T-cell (primary cell): ENCODE results near the gene RGS13. TPM values are rescaled to one million over a fixed set of nuclear protein-coding genes. Genes with fewer than 3 reads are reported as not detected.
"Not testable (repeated sequence)": the region's sequence is repeated elsewhere in the genome, so short reads cannot be mapped to it uniquely, and the experiment has no call there.

Experiments used
- ATAC-seq, 4 experiments: fragments of 200-7000 bp in 3 of 4; fragments of 150-1000 bp in 1 of 4; cut with Tn5 transposase; replicated peaks in 1 of 4; 1 replicate in 3 of 4; 2 replicates in 1 of 4; pipeline ENCODE4 v1.10.0; 2021; ENCODE audit warnings: moderate library complexity in 3 of 4, mild to moderate bottlenecking in 2 of 4, moderate number of reproducible peaks in 1 of 4
- CTCF ChIA-PET, 2 donors: fragments of 300-600 bp; sonication (Branson Sonifier 250); formaldehyde crosslinking; loops; one replicate each; lab custom pipeline; 2022; ENCODE audit warnings: antibody characterized with exemption in 2 of 2; lab: Charles Lee
- POLR2A ChIA-PET, 2 donors: fragments of 300-600 bp; sonication (Branson Sonifier 250); formaldehyde crosslinking; loops; one replicate each; lab custom pipeline; 2022; ENCODE audit warnings: antibody characterized with exemption in 2 of 2; lab: Charles Lee
- DNase-seq, 35 experiments: peaks; one replicate each; pipeline versions ENCODE4 v3.0.0 to v3.0.0-alpha.2; 2013 to 2023
- H3K27ac ChIP-seq: one replicate; pipeline ENCODE4 v1.5.1; 2013; ENCODE audit warnings: low read length
- H3K27me3 ChIP-seq, 2 experiments: replicated peaks in 1 of 2; 1 replicate in 1 of 2; 2 replicates in 1 of 2; pipeline versions ENCODE4 v1.6.1 to v1.7.0; 2013; ENCODE audit warnings: low read length in 1 of 2, mixed read lengths in 1 of 2; ENCODE audit not compliant: control insufficient read depth in 2 of 2, insufficient read depth in 2 of 2; ENCODE audit errors: extremely low read depth in 1 of 2
- H3K36me3 ChIP-seq, 2 donors: 1 replicate in 1 of 2; 2 replicates in 1 of 2; pipeline versions ENCODE4 v1.6.1 to v1.7.0; 2013; ENCODE audit warnings: low read length in 1 of 2; ENCODE audit not compliant: control insufficient read depth in 2 of 2, insufficient read depth in 1 of 2; ENCODE audit errors: extremely low read depth in 1 of 2
- H3K4me1 ChIP-seq, 2 experiments: 1 replicate in 1 of 2; 2 replicates in 1 of 2; pipeline versions ENCODE4 v1.6.1 to v1.7.0; 2013; ENCODE audit warnings: low read length in 2 of 2, mixed read lengths in 1 of 2; ENCODE audit not compliant: insufficient read depth in 2 of 2, control insufficient read depth in 1 of 2; ENCODE audit errors: extremely low read depth in 1 of 2
- H3K4me3 ChIP-seq, 2 donors: 1 replicate in 1 of 2; 2 replicates in 1 of 2; pipeline versions ENCODE4 v1.5.1 to v1.7.0; 2013; ENCODE audit warnings: mild to moderate bottlenecking in 2 of 2, low read length in 1 of 2, moderate library complexity in 1 of 2; ENCODE audit not compliant: control insufficient read depth in 1 of 2; ENCODE audit errors: extremely low read depth in 1 of 2
- H3K9me3 ChIP-seq: 2 replicates; pipeline ENCODE4 v1.7.0; 2013
- H3K27ac Mint-ChIP-seq, 2 donors: one replicate each; pipeline ENCODE4 v1.8.0; 2020 to 2021; ENCODE audit warnings: mild to moderate bottlenecking in 2 of 2, mixed read lengths in 2 of 2
- H3K27me3 Mint-ChIP-seq, 2 donors: one replicate each; pipeline ENCODE4 v1.8.0; 2021 to 2022; ENCODE audit warnings: mixed read lengths in 2 of 2
- H3K36me3 Mint-ChIP-seq: one replicate; pipeline ENCODE4 v1.8.0; 2021; ENCODE audit warnings: mixed read lengths
- H3K4me1 Mint-ChIP-seq, 3 donors: one replicate each; pipeline ENCODE4 v1.8.0; 2020 to 2022; ENCODE audit warnings: mixed read lengths in 3 of 3, mild to moderate bottlenecking in 1 of 3
- H3K4me3 Mint-ChIP-seq, 3 donors: one replicate each; pipeline ENCODE4 v1.8.0; 2020 to 2022; ENCODE audit warnings: mild to moderate bottlenecking in 3 of 3, mixed read lengths in 3 of 3, moderate library complexity in 3 of 3
- H3K9me3 Mint-ChIP-seq, 3 donors: one replicate each; pipeline ENCODE4 v1.8.0; 2020 to 2022; ENCODE audit warnings: mixed read lengths in 3 of 3
- WGBS: methylation state at CpG from one replicate; pipeline ENCODE4 v1.1.5; 2013; ENCODE audit warnings: missing lambda C conversion rate; ENCODE audit not compliant: insufficient coverage; 5-methylcytosine and 5-hydroxymethylcytosine counted together
- total RNA-seq, 35 experiments: library from RNA in 6 of 35; stranded (reverse) in 6 of 35; fragments of 120-200 nt in 1 of 35; gene quantifications; one replicate each; pipeline versions ENCODE4 v1.2.1 to v1.2.4 and lab custom pipeline; 2013 to 2026

The RGS13 gene
- total RNA-seq, 5 donors from 2014 or later (not counting 1 experiment from before 2014, with no cell fraction given): 0.07 to 0.10 TPM; not detected in 3

- H3K9me3 ChIP-seq, H3K9me3 Mint-ChIP-seq, H3K27me3 ChIP-seq, H3K4me1 Mint-ChIP-seq, H3K27me3 Mint-ChIP-seq, H3K36me3 ChIP-seq, POLR2A ChIA-PET, ATAC-seq, H3K27ac ChIP-seq, H3K27ac Mint-ChIP-seq, H3K4me3 ChIP-seq, CTCF ChIA-PET, DNase-seq, H3K36me3 Mint-ChIP-seq, H3K4me1 ChIP-seq, H3K4me3 Mint-ChIP-seq: not testable (repeated sequence)
- WGBS: 94% methylated on average over 3 of the region's 4 CpGs
These were observed 47.1 kb downstream of the RGS13 start for GRCh38 chr1:192683081-192683480.

GRCh38 chr1:192689459-192689858, 53.5 kb downstream of the RGS13 start:
- Histone ChIP-seq H3K27ac (no peak overlapping the region), H3K4me3 (no peak overlapping the region), H3K9me3 (no peaks in the 10 kb centered on the region), H3K4me1 (no peaks in the 10 kb centered on the region), H3K36me3 (no peaks in the 10 kb centered on the region), H3K27me3 (peaks cover 0 to 3% of the 10 kb centered on the region in 2 experiments)
- H3K36me3 Mint-ChIP-seq: no peaks in the 10 kb centered on the region
- H3K9me3 Mint-ChIP-seq: peaks cover 2 to 12% (median 3%) of the 10 kb centered on the region in 3 donors
- ChIA-PET POLR2A (no interaction called here), CTCF (no interaction called here)
- peaks cover 12 to 35% of the 10 kb centered on the region in 2 donors for H3K27me3 Mint-ChIP-seq
- H3K4me1 Mint-ChIP-seq: no peaks in the 10 kb centered on the region
- DNase-seq: no peak
- ATAC-seq: no peak
- H3K4me3 Mint-ChIP-seq: no peak overlapping the region
- no peak overlapping the region for H3K27ac Mint-ChIP-seq

GRCh38 chr1:192691041-192691440, 55.1 kb downstream of the RGS13 start:
- H3K27me3 Mint-ChIP-seq: peaks cover 10 to 35% of the 10 kb centered on the region in 2 donors
- peaks cover 0 to 3% (median 0%) of the 10 kb centered on the region in 3 donors for H3K9me3 Mint-ChIP-seq
- H3K27ac Mint-ChIP-seq: no peak overlapping the region
- DNase-seq (no peak), ATAC-seq (no peak)
- CTCF ChIA-PET: no interaction called here
- H3K9me3 ChIP-seq: no peaks in the 10 kb centered on the region
- POLR2A ChIA-PET: no interaction called here
- H3K27me3 ChIP-seq: peaks cover 0 to 3% of the 10 kb centered on the region in 2 experiments
- no CpG with 5 or more reads among the region's 1 CpG for WGBS
- H3K4me1 Mint-ChIP-seq: no peaks in the 10 kb centered on the region
- no peaks in the 10 kb centered on the region for H3K4me1 ChIP-seq
- H3K36me3 ChIP-seq: no peaks in the 10 kb centered on the region
- H3K4me3 Mint-ChIP-seq: no peak overlapping the region
- H3K36me3 Mint-ChIP-seq: no peaks in the 10 kb centered on the region
- no peak overlapping the region for H3K27ac ChIP-seq
- H3K4me3 ChIP-seq: no peak overlapping the region

GRCh38 chr1:192696082-192696481, 60.1 kb downstream of the RGS13 start:
- Mint-ChIP-seq H3K36me3 (no peaks in the 10 kb centered on the region), H3K27me3 (peaks cover 3 to 18% of the 10 kb centered on the region in 2 donors), H3K4me1 (no peaks in the 10 kb centered on the region), H3K4me3 (no peak overlapping the region), H3K9me3 (peaks cover 0 to 3% (median 0%) of the 10 kb centered on the region in 3 donors), H3K27ac (no peak overlapping the region)
- no peak for ATAC-seq
- no peaks in the 10 kb centered on the region for H3K36me3 ChIP-seq
- H3K4me1 ChIP-seq: no peaks in the 10 kb centered on the region
- no CpG with 5 or more reads among the region's 2 CpGs for WGBS
- DNase-seq: no peak
- no peaks in the 10 kb centered on the region for H3K9me3 ChIP-seq
- no peak overlapping the region for H3K4me3 ChIP-seq
- H3K27me3 ChIP-seq: no peaks in the 10 kb centered on the region
- no peak overlapping the region for H3K27ac ChIP-seq
- POLR2A ChIA-PET: no interaction called here
- CTCF ChIA-PET: no interaction called here

GRCh38 chr1:192697771-192698170, 61.8 kb downstream of the RGS13 start:
- Histone ChIP-seq H3K36me3 (no peaks in the 10 kb centered on the region), H3K4me3 (no peak overlapping the region), H3K27me3 (no peaks in the 10 kb centered on the region), H3K9me3 (no peaks in the 10 kb centered on the region), H3K27ac (no peak overlapping the region), H3K4me1 (no peaks in the 10 kb centered on the region)
- H3K4me1 Mint-ChIP-seq: peaks cover 0 to 3% (median 2%) of the 10 kb centered on the region in 3 donors
- ATAC-seq (no peak), DNase-seq (no peak)
- H3K27ac Mint-ChIP-seq: no peak overlapping the region
- peaks cover 0 to 2% (median 0%) of the 10 kb centered on the region in 3 donors for H3K9me3 Mint-ChIP-seq
- peaks cover 0 to 12% of the 10 kb centered on the region in 2 donors for H3K27me3 Mint-ChIP-seq
- CTCF ChIA-PET: no interaction called here
- H3K4me3 Mint-ChIP-seq: no peak overlapping the region
- WGBS: 100% methylated on average over 1 of the region's 2 CpGs
- no peaks in the 10 kb centered on the region for H3K36me3 Mint-ChIP-seq
- POLR2A ChIA-PET: no interaction called here

GRCh38 chr1:192698731-192699130, 62.8 kb downstream of the RGS13 start:
- H3K4me3 ChIP-seq: no peak overlapping the region
- H3K4me1 Mint-ChIP-seq: peaks cover 0 to 8% (median 6%) of the 10 kb centered on the region in 3 donors
- no peaks in the 10 kb centered on the region for H3K9me3 Mint-ChIP-seq
- no peaks in the 10 kb centered on the region for H3K36me3 Mint-ChIP-seq
- H3K9me3 ChIP-seq: no peaks in the 10 kb centered on the region
- 95% methylated on average over 4 of the region's 11 CpGs for WGBS
- H3K4me1 ChIP-seq: no peaks in the 10 kb centered on the region
- no peak overlapping the region for H3K4me3 Mint-ChIP-seq
- H3K27ac Mint-ChIP-seq: no peak overlapping the region
- peaks cover 0 to 9% of the 10 kb centered on the region in 2 donors for H3K27me3 Mint-ChIP-seq
- ATAC-seq (no peak), DNase-seq (no peak)
- no peaks in the 10 kb centered on the region for H3K27me3 ChIP-seq
- no peaks in the 10 kb centered on the region for H3K36me3 ChIP-seq
- ChIA-PET CTCF (no interaction called here), POLR2A (interaction anchor here in 1 of 2 donors (0.6 kb wide), 1 partner anchor 187 kb away, joined by 6 read pairs; no protein-coding TSS in a partner anchor)
- H3K27ac ChIP-seq: no peak overlapping the region

- Mint-ChIP-seq H3K4me3 (no peak overlapping the region), H3K27me3 (peaks cover 0 to 3% of the 10 kb centered on the region in 2 donors), H3K27ac (no peak overlapping the region), H3K9me3 (no peaks in the 10 kb centered on the region), H3K36me3 (no peaks in the 10 kb centered on the region), H3K4me1 (peaks cover 0 to 9% (median 8%) of the 10 kb centered on the region in 3 donors)
- H3K27ac ChIP-seq: no peak overlapping the region
- no peak for DNase-seq
- no peaks in the 10 kb centered on the region for H3K27me3 ChIP-seq
- no peak overlapping the region for H3K4me3 ChIP-seq
- H3K9me3 ChIP-seq: no peaks in the 10 kb centered on the region
- ChIA-PET POLR2A (interaction anchor here in 1 of 2 donors (0.5 to 0.6 kb wide), 2 partner anchors 35 to 162 kb away, joined by 3 to 4 read pairs; no protein-coding TSS in a partner anchor), CTCF (interaction anchor here in 1 of 2 donors (0.6 kb wide), 1 partner anchor 87 kb away, joined by 3 read pairs; no protein-coding TSS in a partner anchor)
- no peak for ATAC-seq
- H3K36me3 ChIP-seq: no peaks in the 10 kb centered on the region
- no peaks in the 10 kb centered on the region for H3K4me1 ChIP-seq
These were observed 64.9 kb downstream of the RGS13 start for GRCh38 chr1:192700834-192701271.
